SIG-M5 treated with dmso at 0.1 percent for 504 hours (cell line): ENCODE measurements around the gene ATP7B.

Experiments used
- DNase-seq: peaks from one replicate; lab custom pipeline; 2025; ENCODE audit not compliant: unreplicated experiment; lab: John Stamatoyannopoulos, UW

The ATP7B gene

DNA sequence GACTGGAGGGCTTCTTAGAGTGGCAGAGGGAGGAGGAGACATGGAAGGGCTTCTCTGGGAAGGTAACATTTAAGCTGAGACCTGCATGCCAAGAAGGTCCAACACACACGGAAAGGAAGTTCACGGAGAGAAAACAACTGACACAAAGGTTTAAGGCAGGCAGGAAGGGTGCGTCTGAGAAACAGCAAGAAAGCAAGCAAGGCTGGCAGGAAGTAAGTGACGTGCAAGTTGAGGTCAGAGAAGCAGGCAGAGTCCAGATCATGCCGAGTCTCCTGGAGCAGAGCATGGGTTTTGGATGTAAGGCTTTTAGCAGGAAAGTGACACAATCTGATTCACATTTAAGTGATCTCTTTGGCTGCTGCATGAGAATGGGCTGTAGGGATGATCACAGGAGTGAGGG, 60.5 kb downstream of the ATP7B start:
- DNase-seq: no peak

DNA sequence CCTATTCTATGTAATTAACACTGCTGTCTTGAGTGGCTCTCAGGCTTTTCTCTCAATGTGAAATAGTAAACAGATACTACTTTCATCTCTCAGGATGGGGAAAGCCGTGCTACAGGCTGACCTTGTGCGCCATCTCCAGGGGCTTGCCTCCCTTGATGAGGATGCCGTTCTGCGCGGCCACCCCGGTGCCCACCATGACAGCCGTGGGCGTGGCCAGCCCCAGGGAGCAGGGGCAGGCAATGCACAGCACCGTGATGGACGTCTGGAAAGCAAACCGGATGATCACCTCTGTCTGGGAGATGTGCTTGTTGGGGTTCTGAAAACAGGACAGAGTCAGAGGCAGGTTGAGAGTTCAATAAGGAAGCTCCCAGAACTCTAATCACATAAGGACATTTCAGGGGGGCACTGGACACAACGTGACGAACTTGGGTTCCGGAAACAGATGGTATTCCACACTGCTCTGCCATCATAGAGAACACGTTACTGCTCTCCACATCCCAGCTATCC, 65.0 kb downstream of the ATP7B start:
- no peak for DNase-seq

DNA sequence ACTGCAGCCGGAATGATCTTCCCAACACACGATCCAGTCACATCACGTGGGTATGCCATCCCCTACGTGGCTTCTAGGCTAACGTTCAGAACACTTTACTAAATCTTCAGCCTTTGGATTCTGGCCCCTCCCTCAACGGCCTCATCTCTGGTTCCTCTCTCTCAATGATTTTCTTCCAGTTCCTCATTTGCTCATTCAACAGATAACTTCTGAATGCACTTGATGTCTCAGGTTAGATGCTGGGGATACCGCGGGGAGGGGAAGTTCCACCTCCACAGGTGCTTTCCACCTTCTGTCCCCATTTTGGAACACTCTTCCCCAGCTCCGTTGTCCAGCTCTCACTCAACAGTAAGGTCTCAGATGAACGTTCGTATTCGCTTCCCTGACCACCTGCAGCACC, 66.1 kb downstream of the ATP7B start:
- peak; percentile 23 for DNase-seq

DNA sequence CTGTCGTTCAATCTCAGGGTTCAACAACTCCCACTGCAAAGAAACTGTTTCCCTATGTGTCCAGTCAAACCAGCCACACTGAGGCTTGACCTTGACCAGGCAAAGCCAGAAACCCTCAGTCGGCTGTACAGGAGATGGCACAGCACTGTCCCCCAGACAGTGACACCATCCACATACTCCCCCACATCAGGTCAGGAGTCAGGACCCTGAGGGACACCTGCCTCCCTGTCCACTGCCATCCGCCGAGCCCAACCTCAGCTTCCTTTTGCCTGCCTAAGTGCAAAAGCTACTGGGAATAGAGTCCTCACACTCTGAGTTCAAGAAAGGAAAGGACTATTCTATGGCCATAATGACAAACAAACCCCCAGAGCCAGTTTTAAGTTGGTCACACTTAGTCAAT, 66.8 kb downstream of the ATP7B start:
- no peak for DNase-seq

DNA sequence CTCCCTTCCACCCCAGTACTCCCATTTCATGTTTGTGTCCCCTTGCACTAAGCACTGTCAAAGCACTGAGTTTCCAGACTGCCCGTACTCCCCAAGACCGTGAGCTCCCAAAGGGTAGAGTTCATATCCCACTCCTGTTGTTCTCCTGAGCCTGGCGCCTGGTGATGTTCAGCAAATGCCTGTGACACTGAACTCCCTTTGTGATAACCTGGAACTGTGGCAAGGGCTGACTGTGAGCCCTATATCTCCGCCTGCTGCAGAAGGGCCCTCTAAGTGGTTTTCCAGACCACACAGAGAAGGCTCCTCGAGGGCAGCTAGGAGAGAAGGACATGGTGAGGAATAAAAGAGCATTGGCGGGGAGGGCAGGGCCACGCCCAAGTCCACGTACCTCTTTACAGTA, 67.5 kb downstream of the ATP7B start:
- DNase-seq: no peak

DNA sequence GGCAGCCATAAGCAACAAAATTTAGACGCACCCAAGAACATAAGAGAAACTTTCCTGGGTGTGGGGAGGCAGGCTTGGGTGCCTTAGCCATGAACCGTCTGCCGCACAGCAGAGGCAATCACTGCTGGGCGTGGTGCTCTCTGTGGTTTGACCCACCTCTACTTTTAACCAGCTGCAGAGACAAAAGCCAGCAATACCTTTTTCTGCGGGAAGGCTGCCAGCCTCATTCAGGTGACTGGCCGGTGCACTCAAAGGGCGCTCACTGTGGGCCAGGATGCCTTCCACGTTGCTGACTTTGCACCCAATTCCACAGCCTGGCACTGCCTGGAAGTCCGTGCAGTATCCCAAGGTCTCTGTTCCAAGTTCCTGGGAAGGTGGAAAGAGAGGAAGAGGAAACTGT, 69.1 kb downstream of the ATP7B start:
- no peak for DNase-seq

DNA sequence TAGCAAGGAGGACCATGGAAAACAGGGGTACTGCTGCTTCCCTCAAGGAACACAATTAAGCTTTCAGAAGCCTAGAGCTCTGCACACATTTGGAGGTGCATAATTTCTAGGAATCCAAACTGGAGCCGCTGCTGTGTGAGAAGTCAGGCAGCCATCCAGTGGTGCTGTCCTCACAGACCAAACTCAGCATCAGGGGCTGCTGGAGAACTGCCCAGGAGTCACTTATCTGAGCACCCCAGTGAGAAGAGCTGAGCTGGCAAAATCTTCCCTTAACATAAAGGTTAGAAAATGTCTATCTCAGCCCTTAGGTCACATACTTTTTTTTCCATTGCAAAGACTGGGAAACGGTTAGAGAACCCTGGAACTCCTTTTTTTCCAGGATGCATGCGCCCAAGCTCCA, 72.8 kb downstream of the ATP7B start:
- no peak for DNase-seq

DNA sequence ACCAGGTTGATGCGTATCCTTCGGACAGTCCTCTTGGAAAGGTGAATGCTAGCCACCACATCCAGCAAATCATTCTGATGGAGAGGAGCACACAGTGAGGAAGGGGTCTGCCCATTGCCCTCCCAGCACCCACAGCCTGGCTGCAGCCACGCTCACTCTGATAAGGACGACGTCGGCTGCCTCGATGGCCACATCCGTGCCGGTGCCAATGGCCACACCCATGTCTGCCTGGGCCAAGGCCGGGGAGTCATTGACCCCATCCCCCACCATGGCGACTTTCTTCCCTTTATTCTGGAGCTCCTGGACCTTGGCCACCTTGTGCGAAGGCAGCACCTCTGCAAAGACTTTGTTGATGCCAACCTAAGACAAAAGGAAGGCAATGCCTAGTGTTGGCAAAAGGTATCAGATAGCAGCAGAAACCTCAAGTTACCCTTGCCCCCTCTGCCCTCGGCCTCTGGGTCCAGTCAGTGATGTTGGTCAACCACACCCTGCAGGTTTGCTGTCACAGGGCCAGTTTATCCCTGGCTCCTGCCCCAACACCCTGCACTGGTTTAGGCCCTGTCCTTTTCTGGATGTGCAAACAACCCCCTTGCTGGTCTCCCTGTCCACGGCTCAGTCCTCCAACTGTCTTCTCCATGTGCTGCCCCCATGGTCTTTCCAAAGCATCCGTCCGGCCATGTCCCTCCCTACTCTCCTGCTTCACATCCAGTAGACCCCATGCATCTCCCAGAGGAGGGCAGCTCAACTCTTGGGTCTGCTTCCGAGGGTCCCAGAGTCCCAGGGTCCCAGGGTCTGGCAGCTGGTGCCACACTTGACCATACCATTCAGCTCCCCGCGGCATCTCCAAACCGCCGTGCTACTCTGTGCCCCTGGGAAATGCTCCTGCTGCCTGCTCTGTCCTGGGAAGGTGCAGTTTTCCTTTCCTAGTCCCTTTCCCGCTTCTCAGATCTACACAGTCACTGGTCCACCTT, 73.6 kb downstream of the ATP7B start:
- DNase-seq: no peak

DNA sequence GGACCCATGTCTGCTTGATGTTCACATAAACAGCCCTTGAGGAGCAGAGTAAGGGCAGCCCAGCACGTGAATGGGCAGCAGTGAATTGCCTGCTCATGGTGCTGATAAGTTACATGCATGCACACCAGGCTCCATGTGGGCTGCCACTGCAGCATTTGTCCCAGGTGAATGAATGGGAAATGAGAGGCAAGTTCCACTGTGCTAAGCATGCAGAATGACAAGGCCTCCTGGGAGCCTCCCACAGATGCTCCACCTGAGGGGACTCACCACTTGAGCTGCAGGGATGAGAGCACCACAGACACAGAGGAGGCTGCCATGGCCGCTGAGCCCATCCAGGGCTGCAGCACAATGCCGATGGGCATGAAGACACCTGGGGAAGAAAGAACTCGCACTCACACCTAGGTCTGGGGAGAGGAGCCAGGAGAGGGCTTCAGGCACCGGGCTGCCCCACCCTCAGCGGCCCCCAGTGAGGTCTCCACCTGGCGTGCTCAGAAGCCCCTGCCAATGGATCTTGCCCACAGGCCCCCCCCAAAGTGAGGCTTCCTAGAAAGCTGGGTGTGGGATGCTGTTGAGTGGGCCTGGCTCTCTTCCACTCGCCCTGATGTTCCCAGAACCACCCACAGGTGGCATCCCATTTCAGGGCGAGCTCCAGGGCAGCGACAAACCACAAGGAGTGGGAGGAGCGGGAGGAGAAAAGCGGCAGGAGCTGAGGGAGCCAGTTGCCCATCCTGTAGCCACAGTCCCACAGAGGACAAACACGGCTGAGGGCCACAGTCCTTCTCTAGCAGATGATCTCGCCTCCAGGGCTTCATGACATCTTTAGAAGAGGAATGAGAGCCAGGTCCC, 75.7 kb downstream of the ATP7B start:
- peak; percentile 10 for DNase-seq

DNA sequence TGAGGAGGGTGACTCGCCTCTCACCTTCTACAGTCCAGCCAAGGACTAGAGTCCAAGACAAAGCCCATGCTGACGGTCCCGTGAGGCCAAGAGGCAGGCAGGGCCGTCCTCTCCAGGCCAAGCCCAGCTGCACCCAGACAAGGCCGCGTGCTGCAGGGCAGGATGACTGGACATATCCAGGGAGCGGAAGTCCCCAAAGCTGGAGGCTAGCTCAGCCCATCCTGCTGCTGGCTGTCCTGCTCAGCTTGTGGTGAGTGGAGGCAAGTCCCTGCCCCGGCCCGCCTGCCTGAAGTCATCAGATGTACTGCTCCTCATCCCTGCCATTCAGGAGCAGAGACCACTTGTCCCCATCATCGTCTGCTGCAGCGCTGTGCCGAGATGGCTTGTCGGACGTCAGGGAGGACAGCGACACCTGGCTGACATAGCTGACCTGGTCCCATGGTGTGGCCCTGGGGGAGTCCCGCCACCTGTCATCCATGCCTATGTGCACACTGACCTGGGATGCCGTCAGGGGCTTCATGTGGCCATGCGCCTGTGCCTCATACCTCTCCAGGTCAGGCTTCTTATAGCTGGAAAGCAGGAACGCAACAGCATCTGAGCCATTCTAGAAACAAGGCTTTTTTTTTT, 76.7 kb downstream of the ATP7B start:
- DNase-seq: no peak

DNA sequence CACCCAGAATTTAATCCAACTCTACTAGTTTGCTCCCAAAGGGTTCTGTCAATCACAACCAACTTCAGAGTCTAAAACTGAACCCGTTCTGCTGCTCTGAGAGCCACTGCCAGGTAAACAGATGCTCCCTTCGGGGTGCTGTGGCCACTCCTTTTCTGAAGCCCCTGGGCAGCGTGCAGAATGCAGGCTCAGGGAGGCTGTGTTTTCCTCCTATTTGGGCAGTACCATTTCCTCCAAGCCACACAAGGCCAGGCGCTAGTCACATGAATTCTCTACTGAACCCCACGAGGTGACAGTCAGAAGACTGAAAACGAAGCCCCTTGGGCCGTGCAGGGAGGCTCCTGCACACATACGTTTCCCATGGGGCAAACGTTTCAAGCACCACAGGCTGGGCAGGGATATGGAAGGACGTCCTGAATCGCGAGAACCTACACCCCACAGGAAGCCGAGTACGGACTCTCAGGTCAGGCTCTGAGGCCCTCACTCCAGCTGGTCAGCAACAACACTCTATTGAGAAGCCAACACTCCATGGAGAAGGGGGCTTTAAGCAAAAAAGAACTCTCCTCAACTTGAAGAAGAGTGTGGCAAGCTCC, 77.7 kb downstream of the ATP7B start:
- no peak for DNase-seq

DNA sequence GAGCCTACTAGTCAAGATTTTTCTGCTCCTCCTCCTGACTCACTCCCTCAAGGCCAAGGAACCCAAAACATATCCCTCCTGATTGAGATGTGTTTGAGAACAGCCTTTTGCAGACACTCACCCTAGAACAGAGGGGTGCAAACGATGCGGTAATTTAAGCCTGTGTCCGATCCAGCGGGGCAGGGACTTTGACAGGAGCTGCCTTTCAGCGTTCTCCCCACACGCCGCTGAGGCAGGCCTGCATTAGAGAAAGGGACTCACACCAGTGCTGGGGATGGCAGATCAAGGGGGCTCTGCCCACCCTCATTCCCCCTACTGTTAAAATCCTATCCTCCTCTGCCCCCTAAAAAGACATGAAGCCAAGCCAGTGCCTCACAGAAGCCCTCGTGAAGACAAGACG, 79.0 kb downstream of the ATP7B start:
- DNase-seq: no peak

DNA sequence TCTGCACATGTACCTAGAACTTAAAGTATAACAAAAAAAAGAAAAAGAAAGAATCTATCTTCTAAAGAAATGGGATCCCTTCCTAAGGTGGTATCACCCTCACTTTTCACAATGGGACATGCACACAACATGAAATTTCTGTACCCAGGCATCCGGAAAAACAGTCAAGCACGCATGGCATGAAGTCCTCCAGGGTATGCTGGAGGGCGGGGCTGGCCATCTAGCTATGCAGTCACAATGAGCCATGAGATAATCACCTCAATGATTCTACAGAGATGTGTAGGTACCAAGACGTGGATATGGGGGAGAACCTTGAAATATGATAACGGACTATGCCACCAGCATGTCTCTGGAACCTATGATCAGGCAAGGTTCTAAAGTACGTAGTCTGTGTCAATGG, 79.6 kb downstream of the ATP7B start:
- DNase-seq: no peak

DNA sequence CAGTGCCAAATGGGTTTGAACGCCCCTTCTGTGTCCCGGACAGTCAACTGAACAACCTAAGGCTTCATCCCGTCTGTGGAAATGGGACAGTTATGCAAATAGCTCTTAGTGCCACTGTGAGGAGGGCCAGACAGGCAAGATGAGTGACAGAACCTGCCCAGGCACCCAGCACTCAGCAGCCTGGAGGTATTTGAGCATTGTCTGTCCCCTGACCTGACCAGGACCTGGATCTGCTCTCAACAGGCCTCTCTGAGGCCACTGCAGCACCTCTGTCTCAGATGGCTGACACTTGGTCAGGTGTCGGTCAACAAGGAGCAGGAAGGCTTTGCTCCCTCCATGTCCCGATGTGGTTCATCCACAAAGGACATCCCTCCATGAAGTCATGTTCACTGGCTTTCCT, 81.6 kb downstream of the ATP7B start:
- DNase-seq: no peak

DNA sequence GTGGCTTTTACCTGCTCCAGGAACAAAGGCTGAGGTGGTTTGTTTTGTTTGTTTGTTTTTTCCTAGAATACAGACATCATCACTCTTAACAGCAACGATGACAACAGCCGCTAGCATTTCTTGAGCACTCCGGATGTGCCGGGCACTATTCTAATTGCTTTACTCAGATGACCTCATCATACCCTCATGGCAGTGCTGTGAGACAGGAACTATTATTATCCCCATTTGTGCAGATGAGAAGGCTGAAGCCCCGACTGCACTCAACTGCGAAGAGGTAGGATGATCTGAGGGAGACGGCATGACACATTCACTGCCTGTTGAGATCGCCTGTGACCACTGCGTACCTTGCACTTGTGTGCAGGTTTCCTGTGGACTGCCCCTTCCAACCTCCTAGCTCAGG, 83.0 kb downstream of the ATP7B start:
- no peak for DNase-seq

DNA sequence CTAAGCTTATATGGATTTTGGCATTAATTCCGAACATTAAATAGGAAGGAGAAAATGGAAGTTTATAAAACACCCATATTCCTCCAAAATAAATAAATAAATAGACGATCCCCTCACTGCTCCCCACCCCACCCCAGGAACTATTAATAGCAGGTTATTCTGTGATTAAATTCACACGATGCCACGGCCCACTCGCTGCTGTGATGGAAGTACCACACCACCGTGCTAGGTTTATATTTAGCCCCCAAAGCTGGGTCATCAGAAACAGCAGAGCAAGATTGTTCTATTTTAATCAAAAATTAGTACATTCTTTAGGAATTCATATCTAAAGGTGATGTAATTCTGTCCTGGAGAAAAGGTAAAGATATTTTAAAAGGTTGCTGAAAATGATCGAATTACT, 84.1 kb downstream of the ATP7B start:
- DNase-seq: no peak

DNA sequence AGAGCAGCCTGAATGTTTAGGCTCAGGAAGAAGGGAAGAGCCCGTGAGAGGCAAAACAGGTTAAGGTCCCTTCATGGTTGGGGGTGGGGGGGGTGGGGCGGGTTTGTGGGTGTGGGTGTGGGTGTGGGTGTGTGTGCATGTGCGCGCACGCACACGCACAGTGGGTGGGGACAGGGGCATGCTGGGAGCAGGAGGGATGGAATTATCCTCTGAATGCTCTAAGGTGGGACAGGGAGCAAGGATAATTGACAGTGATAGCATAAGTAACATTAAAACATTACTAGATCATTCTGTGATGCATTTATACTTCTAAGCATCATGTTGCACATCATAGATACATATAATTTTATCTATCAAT, 84.7 kb downstream of the ATP7B start:
- no peak for DNase-seq

DNA sequence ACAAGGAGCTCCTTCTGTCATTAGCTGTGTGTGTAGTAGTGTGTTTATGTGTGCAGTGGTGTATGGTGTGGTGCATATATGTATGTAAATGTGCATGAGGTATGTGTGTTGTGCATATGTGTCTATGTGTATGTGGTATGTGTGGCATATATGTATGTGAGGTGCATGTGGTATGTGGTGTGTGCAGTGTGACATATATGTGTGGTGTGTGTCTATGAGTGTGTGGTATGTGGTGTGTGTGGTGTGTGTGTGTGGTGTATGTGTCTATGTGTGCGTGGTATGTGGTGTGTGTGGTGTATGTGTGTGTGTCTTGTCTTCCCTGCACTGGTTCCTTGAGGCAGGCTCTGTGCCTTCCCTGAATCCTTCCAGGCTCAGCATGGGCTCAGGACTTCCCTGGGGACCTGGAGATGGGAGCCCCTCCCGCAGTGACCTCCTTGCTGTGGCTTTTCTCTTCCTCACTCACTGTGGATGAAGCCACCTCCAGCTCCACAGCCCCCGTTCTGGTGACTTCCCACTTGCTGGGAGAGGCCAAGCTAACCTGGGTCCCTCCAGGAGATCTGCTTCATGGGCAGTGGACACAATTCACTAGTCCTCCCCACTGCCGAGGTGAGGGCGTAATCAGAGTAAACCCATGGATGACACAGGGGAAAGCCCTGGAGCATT, 85.3 kb downstream of the ATP7B start:
- DNase-seq: no peak

DNA sequence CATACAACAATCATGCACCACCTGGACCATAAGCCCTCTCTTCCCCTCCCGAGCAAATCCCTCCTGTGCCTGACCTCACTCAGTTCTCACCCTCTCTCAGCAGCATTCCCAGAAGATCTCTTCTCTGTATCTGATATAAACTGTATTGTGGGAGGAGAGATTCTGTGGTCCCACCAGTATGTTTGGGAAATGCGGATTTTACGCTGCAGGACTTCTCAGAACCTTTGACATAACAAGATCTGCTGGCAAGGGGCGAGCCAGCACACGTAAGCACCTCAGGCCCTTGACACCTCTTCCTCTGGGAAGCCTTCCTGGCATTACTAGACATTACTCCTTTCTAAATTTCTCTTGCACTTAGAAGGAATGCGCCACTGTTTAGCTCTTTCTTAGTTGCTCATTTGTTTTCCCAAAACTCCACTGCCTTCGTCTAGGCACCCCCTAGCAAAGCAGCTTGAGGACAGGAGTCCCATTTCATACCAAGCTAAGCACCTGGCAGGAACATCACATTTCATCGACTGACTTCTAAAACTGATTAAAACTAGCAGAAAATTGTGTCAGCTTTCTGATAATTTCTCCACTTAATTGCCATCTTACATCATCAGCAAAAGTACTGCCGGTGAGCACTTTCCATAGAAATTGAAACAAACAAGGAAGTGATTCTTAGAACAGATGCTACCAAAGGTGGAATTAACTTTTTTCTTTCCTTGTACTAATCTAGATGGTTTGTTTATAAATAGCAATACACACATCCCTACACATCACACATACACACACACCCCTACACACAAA, 86.3 kb downstream of the ATP7B start:
- DNase-seq: peak; percentile 16
